ENCODE results near the gene CYTH1.

CYTH1 gene

DNA sequence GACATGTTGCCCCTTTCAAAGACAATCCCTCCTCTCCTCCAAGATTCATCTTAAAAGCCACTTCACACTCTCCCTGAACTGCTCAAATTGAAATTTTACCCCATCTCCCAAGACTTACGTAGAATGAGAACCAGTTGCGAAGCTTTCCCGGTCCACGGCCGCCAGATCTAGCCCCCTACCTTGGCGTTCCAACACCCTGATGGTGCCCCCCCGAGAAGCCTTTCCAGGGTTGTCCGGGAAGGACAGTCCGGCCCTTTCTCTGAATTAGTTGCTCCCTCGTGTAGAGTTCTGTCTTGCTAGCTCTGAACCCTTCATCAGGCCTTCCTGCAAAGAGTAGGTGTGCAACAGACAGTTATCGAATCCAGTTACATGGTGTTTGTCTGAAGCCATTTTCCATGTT, 144.9 kb downstream of the CYTH1 start:
- TF ChIP-seq CTCF (IDR thresholded peaks at IDR 0.05) = no peak
- Histone ChIP-seq H3K27ac (no peak overlapping the region), H3K4me1 (ENCODE audit: control insufficient read depth in 1 of 2, insufficient read depth in 1 of 2, low read depth in 1 of 2, low read length in 1 of 2) (peaks cover 7 to 15% of the 10 kb centered on the region in 2 experiments), H3K36me3 (no peaks in the 10 kb centered on the region), H3K27me3 (no peaks in the 10 kb centered on the region), H3K4me3 (ENCODE audit: low read depth in 1 of 2, low read length in 1 of 2) (no peak overlapping the region), H3K9me3 (no peaks in the 10 kb centered on the region)

DNA sequence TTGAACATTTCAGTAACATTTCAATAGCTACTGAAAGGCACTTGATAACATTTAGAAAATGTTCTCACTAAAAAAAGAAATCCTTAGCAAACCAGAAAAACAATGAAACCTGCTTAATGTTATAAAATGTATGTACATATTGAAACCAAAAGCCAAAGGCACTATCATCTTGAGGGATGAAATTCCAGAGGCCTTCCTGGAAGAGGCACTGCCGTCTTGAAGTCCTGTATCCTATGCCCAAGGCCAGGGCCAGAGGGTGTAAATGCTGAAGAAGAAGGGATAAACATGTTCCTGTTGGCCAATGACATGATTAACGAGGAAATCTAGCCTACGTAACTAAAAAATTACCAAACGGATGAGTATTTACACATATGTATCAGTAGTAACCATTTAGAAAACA, 147.9 kb downstream of the CYTH1 start:
- no peaks in the 10 kb centered on the region for H3K36me3 ChIP-seq
- peaks cover 2 to 5% of the 10 kb centered on the region in 2 experiments for H3K4me1 ChIP-seq (ENCODE audit: control insufficient read depth in 1 of 2, insufficient read depth in 1 of 2, low read depth in 1 of 2, low read length in 1 of 2)
- H3K27ac ChIP-seq = no peak overlapping the region
- no peak for TF ChIP-seq CTCF (IDR thresholded peaks at IDR 0.05)
- no peaks in the 10 kb centered on the region for H3K27me3 ChIP-seq
- no peak overlapping the region for H3K4me3 ChIP-seq (ENCODE audit: low read depth in 1 of 2, low read length in 1 of 2)
- no peaks in the 10 kb centered on the region for H3K9me3 ChIP-seq

DNA sequence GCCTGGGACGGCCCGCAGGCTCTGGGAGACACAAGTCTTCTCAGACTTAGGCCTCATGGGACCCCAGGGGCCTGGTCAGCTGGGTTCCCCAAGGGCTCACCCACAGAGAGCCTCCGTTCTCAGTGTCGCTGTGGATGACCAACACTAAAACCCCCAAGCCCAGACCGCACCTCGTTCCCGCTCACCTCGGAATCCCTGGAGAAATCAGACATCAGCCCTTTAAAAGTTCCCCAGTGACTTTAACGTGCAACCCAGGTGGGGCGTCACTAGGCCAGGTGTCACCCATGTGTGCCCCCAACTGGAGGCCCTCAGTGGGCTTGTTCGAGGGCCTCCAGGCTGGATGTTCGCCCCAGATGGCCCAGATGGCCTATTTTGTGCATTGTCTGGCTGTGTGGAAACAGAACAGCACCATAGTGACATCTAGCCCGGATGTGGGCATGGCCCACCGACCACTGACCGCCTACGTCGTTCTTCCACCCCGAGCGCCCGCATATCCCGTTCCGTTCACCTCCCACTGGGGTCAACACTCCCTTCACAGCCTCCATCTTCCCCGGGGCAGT, 152.6 kb downstream of the CYTH1 start:
- Histone ChIP-seq H3K36me3 (no peaks in the 10 kb centered on the region), H3K4me3 (ENCODE audit: low read depth in 1 of 2, low read length in 1 of 2) (no peak overlapping the region), H3K27me3 (no peaks in the 10 kb centered on the region), H3K9me3 (no peaks in the 10 kb centered on the region), H3K4me1 (ENCODE audit: control insufficient read depth in 1 of 2, insufficient read depth in 1 of 2, low read depth in 1 of 2, low read length in 1 of 2) (no peaks in the 10 kb centered on the region), H3K27ac (no peak overlapping the region)
- no peak for TF ChIP-seq CTCF (IDR thresholded peaks at IDR 0.05)

- H3K27ac ChIP-seq = no peak overlapping the region
- no peak for TF ChIP-seq CTCF (IDR thresholded peaks at IDR 0.05)
- H3K36me3 ChIP-seq = no peaks in the 10 kb centered on the region
- no peak overlapping the region for H3K4me3 ChIP-seq (ENCODE audit: low read depth in 1 of 2, low read length in 1 of 2)
- no peaks in the 10 kb centered on the region for H3K9me3 ChIP-seq
- H3K4me1 ChIP-seq (ENCODE audit: control insufficient read depth in 1 of 2, insufficient read depth in 1 of 2, low read depth in 1 of 2, low read length in 1 of 2) = no peaks in the 10 kb centered on the region
- no peaks in the 10 kb centered on the region for H3K27me3 ChIP-seq
These were observed 153.3 kb downstream of the CYTH1 start for GRCh38 chr17:78628547-78629435.

GRCh38 chr17:78624324-78625151, 157.5 kb downstream of the CYTH1 start:
- no peaks in the 10 kb centered on the region for H3K4me1 ChIP-seq (ENCODE audit: control insufficient read depth in 1 of 2, insufficient read depth in 1 of 2, low read depth in 1 of 2, low read length in 1 of 2)
- TF ChIP-seq CTCF (IDR thresholded peaks at IDR 0.05) = no peak
- no peaks in the 10 kb centered on the region for H3K9me3 ChIP-seq
- H3K27ac ChIP-seq = no peak overlapping the region
- no peaks in the 10 kb centered on the region for H3K36me3 ChIP-seq
- H3K27me3 ChIP-seq = no peaks in the 10 kb centered on the region
- H3K4me3 ChIP-seq (ENCODE audit: low read depth in 1 of 2, low read length in 1 of 2) = no peak overlapping the region
